Ecto neural progenitor cell (in vitro differentiated cells): ENCODE measurements around the gene AMDHD1.

ENCODE experiments used
- DNase-seq: peaks from one replicate; pipeline ENCODE4 v3.0.0-alpha.2; 2018; ENCODE audit warnings: low spot score

AMDHD1 gene

DNA sequence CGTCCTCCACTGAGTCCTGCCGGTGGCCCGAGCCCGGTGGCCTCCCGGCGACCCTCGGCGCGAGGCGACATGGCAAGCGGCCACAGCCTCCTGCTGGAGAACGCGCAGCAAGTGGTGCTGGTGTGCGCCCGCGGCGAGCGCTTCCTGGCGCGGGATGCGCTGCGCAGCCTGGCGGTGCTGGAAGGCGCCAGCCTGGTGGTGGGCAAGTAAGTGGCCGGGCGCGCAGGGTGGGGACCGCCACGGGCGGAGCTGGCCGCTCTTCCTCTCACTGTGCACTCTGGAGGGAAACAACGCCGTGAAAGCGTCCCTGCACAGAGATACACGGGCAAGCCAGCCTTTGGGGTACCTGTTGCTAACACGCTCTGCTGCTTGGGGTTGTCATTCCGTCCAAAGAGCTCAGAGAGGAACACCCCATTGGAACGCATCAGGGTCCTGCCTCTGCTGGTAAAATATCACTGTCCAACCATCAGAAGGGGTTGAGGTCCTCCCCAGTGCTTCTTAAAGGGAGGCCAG is at the start of gene AMDHD1:
Gene AMDHD1 (plus strand): TSS at position 2 of the 513 bp plus-strand sequence. CDS start 68 bp downstream, at position 70.
- peak; percentile 87 for DNase-seq

GRCh38 chr12:95896846-95897245 is 46.3 kb upstream of the AMDHD1 start:
- DNase-seq = no peak

DNA sequence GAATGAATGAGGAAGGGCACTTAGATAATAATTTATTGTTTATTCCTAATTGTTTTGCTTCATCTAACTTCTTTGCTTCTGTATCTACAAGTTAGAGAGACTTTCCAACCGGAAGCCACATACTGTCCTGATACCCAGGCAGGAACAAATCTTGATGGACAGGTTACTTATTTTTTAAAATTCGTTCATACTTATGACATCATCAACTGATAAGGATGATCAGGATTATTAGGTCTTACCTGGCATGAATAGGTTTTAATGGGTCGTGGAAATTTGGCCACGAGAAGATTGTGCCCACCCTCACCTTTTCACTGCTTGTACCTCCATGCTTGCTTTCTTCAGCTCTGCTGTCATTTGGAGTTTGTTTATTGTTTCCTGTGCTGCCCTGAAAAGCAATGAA is 45.0 kb upstream of the AMDHD1 start:
- no peak for DNase-seq

GRCh38 chr12:95908573-95908972 is 34.6 kb upstream of the AMDHD1 start:
- DNase-seq = no peak

DNA sequence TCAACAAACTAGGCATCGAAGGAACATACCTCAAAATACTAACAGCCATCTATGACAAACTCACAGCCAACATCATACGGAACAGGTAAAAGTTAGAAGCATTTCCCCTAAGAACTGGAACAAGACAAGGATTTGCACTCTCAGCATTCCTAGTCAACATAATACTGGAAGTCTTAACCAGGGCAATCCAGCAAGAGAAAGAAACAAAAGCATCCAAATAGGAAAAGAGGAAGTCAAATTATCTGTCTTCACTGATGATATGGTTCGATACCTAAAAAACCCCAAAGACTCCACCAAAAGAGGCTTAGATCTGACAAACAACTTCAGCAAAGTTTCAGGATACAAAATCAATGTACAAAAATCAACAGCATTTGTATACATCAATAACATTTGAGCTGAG is 33.3 kb upstream of the AMDHD1 start:
- no peak for DNase-seq

DNA sequence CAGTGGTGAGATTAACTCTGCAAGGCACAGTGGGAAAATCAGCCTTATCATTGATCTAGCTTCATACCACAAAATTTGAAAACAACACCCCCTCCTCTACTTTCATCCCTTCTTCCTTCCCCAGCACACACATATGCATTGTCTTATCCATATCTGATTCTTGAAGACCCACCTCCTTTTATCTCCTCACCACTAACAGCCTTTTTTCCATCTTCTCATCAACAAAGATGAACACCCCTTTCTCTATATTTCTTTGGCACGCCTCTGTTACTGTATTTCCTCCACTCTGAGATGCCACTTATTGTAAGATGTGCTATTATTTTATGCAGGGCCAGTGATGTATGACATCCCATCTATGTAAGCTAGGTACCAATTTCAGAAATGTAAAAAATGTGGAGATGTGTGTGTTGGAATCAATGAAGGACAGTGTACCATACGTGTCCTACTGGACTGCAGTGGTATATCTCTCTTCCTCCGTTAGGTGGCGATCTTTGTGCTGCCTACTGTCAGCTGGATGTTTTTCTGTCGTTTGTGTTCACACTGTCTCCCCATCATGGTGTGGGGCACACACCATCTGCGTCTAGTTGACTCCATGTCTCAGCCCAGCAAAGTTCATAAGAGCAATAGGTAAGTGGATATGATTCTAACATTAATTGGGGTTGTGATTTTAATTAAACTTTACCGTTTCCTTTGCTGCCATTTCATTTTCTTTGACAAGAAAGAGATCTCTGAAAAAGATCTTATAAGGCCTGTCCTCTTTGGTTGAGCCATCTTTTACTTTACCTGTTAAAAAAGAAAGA is 24.7 kb upstream of the AMDHD1 start:
- DNase-seq = peak; percentile 56

GRCh38 chr12:95919110-95919509 is 24.0 kb upstream of the AMDHD1 start:
- no peak for DNase-seq

- DNase-seq = no peak
Observed at GRCh38 chr12:95922231-95922630, 20.9 kb upstream of the AMDHD1 start.

- DNase-seq = no peak
Observed at GRCh38 chr12:95940514-95940913, 2.6 kb upstream of the AMDHD1 start.

- DNase-seq = no peak
Observed at GRCh38 chr12:95942101-95942523, 1.0 kb upstream of the AMDHD1 start.

DNA sequence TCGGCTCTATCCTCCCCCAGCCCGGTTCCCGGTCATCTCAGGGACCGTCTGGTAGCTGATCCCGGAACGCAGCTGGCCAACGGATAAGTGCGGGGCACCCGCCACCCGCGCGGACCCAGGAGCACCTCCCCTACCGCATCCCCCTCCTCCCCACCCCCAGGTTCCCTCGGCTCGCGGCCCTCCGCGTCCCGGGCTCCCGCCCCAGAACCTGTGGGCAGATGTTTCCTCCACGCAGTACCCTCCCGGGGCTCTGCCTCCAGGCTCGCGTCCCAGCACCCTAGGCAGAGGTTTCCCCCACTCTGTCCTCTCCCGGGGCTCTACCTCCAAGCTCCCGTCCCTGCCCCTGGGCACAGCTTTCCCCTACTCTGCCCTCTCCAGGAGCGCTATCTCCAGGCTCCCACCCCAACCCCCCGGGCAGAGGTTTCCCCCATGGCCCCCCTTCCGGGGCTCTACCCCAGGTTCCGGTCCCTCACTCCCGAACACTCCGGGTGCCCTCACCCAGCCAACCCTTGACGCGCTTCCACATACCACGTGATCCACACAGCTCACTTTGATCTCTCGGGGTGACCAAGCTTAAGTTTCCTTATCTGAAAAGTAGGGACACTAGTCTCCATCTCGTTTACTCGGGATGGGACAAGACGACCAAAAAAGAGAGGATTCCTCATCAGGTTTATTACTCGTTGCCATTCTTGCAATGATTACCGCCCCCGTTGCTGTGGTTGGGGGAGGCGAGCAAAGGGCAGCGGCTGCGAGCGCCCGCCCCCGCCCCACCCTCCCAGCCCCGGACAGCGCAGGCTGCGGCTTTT is 404 bp upstream of the AMDHD1 start, which contains the start of gene CCDC38:
Gene CCDC38 (minus strand): TSS at position 91 of the 806 bp plus-strand sequence. CDS start 6,105 bp downstream, outside the sequence.
- peak; percentile 87 for DNase-seq

DNA sequence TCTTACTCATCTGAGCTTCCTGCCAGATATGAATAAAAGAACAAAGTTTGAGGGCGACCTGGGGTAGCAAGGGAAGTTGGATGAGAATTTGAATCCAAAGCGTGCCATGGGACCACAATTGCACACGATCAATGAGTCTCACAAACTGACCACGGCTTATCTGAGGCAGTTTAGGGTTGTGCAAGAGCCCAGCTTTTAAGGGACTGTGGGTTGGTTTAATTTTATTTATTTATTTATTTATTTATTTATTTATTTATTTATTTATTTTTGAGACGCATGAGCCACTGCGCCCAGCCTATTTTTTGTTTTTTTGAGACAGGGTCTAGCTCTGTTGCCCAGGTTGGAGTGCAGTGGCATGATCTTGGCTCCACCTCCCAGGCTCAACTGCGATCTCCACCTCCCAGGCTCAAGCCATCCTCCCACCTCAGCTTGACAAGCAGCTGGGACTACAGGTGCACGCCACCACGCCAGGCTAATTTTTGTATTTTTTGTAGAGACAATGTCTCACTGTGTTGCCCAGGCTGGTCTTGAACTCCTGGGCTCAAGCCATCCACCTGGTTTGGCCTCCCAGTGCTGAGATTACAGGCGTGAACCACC is 1.1 kb downstream of the AMDHD1 start:
- DNase-seq = no peak

DNA sequence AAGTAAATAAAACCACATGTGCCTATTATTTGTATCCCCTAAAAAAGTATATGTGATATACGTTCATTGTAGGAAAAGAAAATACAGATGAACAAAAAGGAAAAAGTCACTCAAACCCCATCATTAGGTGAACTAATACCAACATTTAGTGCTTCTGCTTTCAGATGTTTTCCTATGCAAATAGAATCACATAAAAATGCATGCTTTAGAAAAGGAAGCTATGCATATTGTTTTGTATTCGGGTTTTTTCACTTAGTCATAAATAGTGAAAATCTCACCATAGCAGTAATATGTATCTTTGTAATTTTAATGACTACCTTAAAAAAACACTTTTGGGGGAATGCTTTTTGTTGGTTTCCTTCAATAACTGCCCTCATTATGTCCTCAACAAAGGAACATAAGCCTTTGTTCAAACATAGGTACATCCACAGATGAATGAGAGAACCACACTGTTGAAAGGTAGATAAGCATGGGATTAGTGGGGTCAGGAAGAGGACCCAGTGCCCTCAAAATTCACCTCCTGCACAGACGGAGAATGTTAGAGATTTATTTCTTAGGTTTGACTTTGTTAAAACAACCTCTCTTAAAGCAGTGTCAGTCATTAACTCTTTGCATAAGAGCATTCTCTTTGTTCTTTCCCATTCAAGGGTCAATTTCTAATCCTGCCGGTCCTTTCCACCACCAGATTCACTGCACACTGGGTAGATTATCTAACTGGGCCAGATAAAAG is 6.5 kb downstream of the AMDHD1 start:
- no peak for DNase-seq

- no peak for DNase-seq
Observed at GRCh38 chr12:95951515-95951914, 8.4 kb downstream of the AMDHD1 start.

- DNase-seq = no peak
Observed at GRCh38 chr12:95953000-95953399, 9.9 kb downstream of the AMDHD1 start.

DNA sequence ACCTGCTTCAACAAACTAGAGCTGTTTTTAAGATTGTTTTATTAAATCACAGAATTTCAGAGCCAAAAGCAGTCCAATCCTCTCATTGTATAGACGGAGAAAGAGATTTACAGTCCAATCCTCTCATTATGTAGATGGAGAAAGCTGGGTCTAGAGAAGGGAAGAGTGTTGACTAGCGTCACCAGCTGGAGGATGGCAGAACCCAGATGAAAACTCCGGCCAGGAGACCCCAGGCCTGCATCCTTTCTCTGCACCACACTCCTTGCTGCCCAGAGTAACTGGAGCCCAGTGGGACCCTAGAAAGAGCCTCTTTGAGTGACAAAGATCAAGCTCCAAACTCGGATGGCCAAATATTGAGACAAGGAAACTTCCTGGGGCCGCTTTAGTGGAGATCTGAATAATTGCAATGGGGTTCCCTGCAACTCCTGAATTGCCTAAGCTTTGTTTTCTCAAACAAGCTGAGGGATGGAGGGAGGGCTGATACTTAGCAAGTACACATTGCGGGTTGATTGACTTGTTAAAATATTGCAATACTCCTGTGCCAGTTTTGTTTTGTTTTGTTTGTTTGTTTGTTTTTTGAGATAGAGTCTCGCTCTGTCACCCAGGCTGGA is 12.5 kb downstream of the AMDHD1 start:
- no peak for DNase-seq

GRCh38 chr12:95956557-95957145 is 13.5 kb downstream of the AMDHD1 start:
- DNase-seq = peak; percentile 74

DNA sequence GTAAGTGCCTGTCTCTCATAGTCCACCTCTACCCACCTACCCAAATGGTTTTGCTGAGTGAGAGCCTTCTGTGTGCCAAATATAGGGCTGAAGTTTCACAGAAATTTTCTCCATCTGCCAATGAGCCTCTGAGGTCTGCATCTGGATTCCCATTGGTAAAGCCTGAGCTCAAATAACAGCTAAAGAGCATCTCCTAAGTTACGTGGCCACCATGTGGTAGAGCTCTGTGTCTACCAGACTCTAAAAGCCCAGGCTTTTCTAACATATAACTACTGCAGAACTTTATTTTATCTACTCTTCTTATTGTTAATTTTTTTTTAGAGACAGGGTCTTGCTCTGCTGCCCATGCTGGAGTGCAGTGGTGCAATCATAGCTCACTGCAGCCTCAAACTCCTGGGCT is 16.0 kb downstream of the AMDHD1 start:
- no peak for DNase-seq

DNA sequence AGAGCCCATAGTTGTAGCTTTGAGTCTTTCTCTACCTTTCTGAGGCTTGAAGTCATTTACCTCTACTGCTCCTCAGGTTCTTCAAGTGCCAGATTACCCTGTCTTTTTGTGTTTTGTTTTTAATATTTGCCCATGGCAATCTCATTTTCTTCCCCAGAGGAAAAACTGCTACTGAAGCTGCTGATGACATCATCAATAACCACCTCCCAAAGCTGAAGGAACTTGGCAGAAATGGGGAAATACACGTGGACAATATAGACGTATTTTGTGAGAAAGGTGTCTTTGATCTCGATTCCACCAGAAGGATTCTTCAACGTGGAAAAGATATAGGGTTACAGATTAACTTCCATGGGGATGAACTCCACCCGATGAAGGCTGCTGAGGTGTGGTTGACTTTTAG is 17.1 kb downstream of the AMDHD1 start:
- no peak for DNase-seq

DNA sequence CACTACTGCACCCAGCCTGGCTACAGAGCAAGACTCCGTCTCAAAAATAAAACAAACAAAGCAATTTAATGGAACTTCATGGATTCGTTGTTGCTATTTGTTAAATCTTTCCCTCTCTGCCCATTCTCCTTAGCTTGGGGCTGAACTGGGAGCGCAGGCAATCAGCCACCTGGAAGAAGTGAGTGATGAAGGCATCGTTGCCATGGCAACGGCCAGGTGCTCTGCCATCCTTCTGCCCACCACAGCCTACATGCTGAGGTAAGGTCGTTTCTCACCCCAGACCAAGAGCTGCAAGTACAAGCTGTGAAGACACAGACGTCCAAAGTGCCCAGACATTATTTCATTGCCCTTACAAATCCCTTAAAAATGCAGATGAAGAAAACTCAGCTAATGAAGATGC is 19.1 kb downstream of the AMDHD1 start:
- DNase-seq = no peak

- DNase-seq = no peak
Observed at GRCh38 chr12:95963096-95963495, 20.0 kb downstream of the AMDHD1 start.
